Measurements from ENCODE around the gene IQUB.

The IQUB gene

GRCh38 chr7:123472750-123473445 lies 61.5 kb downstream of the IQUB start:
- no peak for DNase-seq (ENCODE audit: insufficient read length)
- TF ChIP-seq POLR2A (IDR thresholded peaks at IDR 0.05; ENCODE audit: low read depth, low read length) (no peak), POLR2AphosphoS5 (IDR thresholded peaks at IDR 0.05; ENCODE audit: low read depth, low read length) (no peak), TAF1 (IDR thresholded peaks at IDR 0.05; ENCODE audit: borderline replicate concordance, low read depth, low read length) (no peak)
- FAIRE-seq, result no peak

GRCh38 chr7:123472327-123472726 lies 62.1 kb downstream of the IQUB start:
- no peak for DNase-seq (ENCODE audit: insufficient read length)
- TF ChIP-seq TAF1 (IDR thresholded peaks at IDR 0.05; ENCODE audit: borderline replicate concordance, low read depth, low read length), result no peak
- no peak for TF ChIP-seq POLR2A (IDR thresholded peaks at IDR 0.05; ENCODE audit: low read depth, low read length)
- no peak for TF ChIP-seq POLR2AphosphoS5 (IDR thresholded peaks at IDR 0.05; ENCODE audit: low read depth, low read length)
- no peak for FAIRE-seq

- FAIRE-seq, result no peak
- no peak for DNase-seq (ENCODE audit: insufficient read length)
- TF ChIP-seq POLR2AphosphoS5 (IDR thresholded peaks at IDR 0.05; ENCODE audit: low read depth, low read length) (no peak), TAF1 (IDR thresholded peaks at IDR 0.05; ENCODE audit: borderline replicate concordance, low read depth, low read length) (no peak), POLR2A (IDR thresholded peaks at IDR 0.05; ENCODE audit: low read depth, low read length) (no peak)
Measured at GRCh38 chr7:123468303-123468702, 66.1 kb downstream of the IQUB start.

- no peak for TF ChIP-seq TAF1 (IDR thresholded peaks at IDR 0.05; ENCODE audit: borderline replicate concordance, low read depth, low read length)
- no peak for TF ChIP-seq POLR2AphosphoS5 (IDR thresholded peaks at IDR 0.05; ENCODE audit: low read depth, low read length)
- TF ChIP-seq POLR2A (IDR thresholded peaks at IDR 0.05; ENCODE audit: low read depth, low read length), result no peak
- FAIRE-seq (no peak), DNase-seq (ENCODE audit: insufficient read length) (no peak)
Measured at GRCh38 chr7:123463890-123464289, 70.5 kb downstream of the IQUB start.

DNA sequence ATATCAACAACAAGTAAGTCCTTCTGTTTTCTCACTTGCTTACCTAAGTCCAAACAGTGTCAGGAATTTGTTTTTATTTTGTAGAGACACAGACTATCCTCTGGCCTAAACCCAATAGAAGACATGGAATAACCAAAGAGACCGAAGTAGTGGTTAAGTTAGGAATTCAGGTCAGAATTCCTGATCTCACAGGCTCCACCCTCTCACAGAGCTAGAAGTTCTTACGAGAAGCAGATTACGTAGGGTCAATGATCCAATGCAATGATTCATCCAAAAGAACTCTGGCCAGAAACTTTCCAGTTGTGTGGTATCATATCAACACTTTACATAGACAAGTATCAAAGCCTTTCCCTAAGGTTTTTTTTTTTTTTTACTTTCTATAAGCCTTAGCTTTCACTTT lies 73.8 kb downstream of the IQUB start:
- TF ChIP-seq POLR2A (IDR thresholded peaks at IDR 0.05; ENCODE audit: low read depth, low read length) (no peak), POLR2AphosphoS5 (IDR thresholded peaks at IDR 0.05; ENCODE audit: low read depth, low read length) (no peak), TAF1 (IDR thresholded peaks at IDR 0.05; ENCODE audit: borderline replicate concordance, low read depth, low read length) (no peak)
- DNase-seq (ENCODE audit: insufficient read length), result no peak
- no peak for FAIRE-seq

- no peak for FAIRE-seq
- TF ChIP-seq POLR2A (IDR thresholded peaks at IDR 0.05; ENCODE audit: low read depth, low read length), result no peak
- DNase-seq (ENCODE audit: insufficient read length), result no peak
Measured at GRCh38 chr7:123455965-123456470, 78.4 kb downstream of the IQUB start.

DNA sequence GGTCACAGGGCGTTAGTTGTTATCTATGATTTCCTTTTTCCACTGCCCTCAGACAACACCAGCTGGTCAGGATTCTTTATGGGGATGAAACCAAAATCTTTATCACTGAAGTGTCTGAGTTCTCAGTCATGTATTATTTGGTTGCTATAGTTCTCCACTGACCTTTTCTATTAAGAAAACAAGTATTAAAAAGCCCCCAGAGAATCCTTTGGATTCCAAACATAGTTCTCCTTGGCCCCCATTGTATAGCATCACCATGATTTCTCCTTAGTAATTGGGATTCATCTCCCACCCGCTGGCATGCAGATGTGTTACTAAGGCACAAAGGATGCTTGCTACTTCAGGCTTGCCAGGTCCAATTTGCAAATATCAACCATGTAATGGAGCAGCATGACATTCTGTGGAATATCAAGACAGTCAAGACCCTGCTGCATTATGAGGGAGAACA lies 94.3 kb downstream of the IQUB start:
- DNase-seq (ENCODE audit: insufficient read length) (no peak), FAIRE-seq (no peak)
- TF ChIP-seq POLR2A (IDR thresholded peaks at IDR 0.05; ENCODE audit: low read depth, low read length) (no peak), POLR2AphosphoS5 (IDR thresholded peaks at IDR 0.05; ENCODE audit: low read depth, low read length) (no peak), TAF1 (IDR thresholded peaks at IDR 0.05; ENCODE audit: borderline replicate concordance, low read depth, low read length) (no peak)

- no peak for FAIRE-seq
- DNase-seq (ENCODE audit: insufficient read length), result no peak
- TF ChIP-seq TAF1 (IDR thresholded peaks at IDR 0.05; ENCODE audit: borderline replicate concordance, low read depth, low read length), result no peak
- no peak for TF ChIP-seq POLR2AphosphoS5 (IDR thresholded peaks at IDR 0.05; ENCODE audit: low read depth, low read length)
- no peak for TF ChIP-seq POLR2A (IDR thresholded peaks at IDR 0.05; ENCODE audit: low read depth, low read length)
Measured at GRCh38 chr7:123439191-123439590, 95.2 kb downstream of the IQUB start.

DNA sequence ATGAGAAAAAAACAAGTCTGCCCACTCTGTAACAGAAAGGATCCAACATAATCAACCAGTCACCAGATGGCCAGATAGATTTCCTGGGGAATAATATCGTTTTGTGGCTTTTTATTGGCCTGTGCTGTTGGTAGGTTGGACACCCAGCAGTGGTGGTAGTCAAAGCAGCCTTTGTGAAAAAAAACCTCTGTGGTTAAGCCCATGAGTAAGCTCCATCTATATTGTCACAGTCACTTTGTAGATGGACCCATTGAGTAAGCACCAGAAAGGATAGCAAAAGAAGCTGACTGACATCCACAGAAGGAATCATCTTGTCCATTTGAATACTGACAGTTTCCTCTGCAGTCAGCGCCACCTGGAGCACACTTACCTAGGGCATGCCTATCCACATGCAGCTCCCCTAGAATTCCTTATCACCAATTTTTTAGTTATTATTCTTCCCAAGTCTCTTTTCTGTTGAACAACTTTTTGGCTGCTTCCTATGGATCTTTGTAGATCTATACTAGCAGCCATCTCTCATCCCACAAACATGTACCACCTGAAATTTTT lies 96.9 kb downstream of the IQUB start:
- no peak for TF ChIP-seq POLR2AphosphoS5 (IDR thresholded peaks at IDR 0.05; ENCODE audit: low read depth, low read length)
- no peak for TF ChIP-seq POLR2A (IDR thresholded peaks at IDR 0.05; ENCODE audit: low read depth, low read length)
- no peak for TF ChIP-seq TAF1 (IDR thresholded peaks at IDR 0.05; ENCODE audit: borderline replicate concordance, low read depth, low read length)
- DNase-seq (ENCODE audit: insufficient read length) (no peak), FAIRE-seq (no peak)

GRCh38 chr7:123435080-123435700 lies 99.2 kb downstream of the IQUB start:
- DNase-seq (ENCODE audit: insufficient read length) (no peak), FAIRE-seq (no peak)
- TF ChIP-seq POLR2A (IDR thresholded peaks at IDR 0.05; ENCODE audit: low read depth, low read length), result no peak
- no peak for TF ChIP-seq TAF1 (IDR thresholded peaks at IDR 0.05; ENCODE audit: borderline replicate concordance, low read depth, low read length)
- TF ChIP-seq POLR2AphosphoS5 (IDR thresholded peaks at IDR 0.05; ENCODE audit: low read depth, low read length), result no peak

GRCh38 chr7:123433665-123434064 lies 100.7 kb downstream of the IQUB start:
- FAIRE-seq (no peak), DNase-seq (ENCODE audit: insufficient read length) (no peak)
- TF ChIP-seq POLR2AphosphoS5 (IDR thresholded peaks at IDR 0.05; ENCODE audit: low read depth, low read length) (no peak), TAF1 (IDR thresholded peaks at IDR 0.05; ENCODE audit: borderline replicate concordance, low read depth, low read length) (no peak), POLR2A (IDR thresholded peaks at IDR 0.05; ENCODE audit: low read depth, low read length) (no peak)

DNA sequence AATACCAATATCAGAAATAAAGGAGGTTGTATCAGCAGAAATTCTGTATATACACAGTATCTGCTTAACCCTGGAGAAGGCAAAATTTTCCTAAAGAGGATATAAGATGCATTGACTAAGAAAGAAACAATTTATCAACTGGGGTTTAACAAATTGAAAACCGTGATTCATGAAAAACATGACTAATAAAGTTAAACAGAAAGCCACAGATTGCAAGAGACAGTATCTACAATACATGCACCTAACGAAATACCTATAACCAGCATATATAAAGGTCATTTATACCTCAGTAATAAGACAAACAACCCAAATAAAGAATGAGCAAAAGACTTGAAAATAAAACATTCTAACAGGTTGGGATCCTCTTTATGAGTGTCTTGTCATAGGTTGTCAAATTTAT lies 101.8 kb downstream of the IQUB start:
- no peak for DNase-seq (ENCODE audit: insufficient read length)
- no peak for TF ChIP-seq POLR2A (IDR thresholded peaks at IDR 0.05; ENCODE audit: low read depth, low read length)
- TF ChIP-seq POLR2AphosphoS5 (IDR thresholded peaks at IDR 0.05; ENCODE audit: low read depth, low read length), result no peak
- no peak for TF ChIP-seq TAF1 (IDR thresholded peaks at IDR 0.05; ENCODE audit: borderline replicate concordance, low read depth, low read length)
- FAIRE-seq, result no peak
